Mammary epithelial cell (primary cell): ENCODE measurements around the gene TXNDC2.

ENCODE experiments used
- EZH2 ChIP-seq: IDR thresholded peaks from 2 replicates; pipeline ENCODE4 v1.6.1; 2012; ENCODE audit warnings: low read length, inconsistent platforms, borderline replicate concordance
- TF ChIP-seq, protein P1 (sequence below), 2 donors: IDR thresholded peaks in 1 of 2; conservative IDR thresholded peaks in 1 of 2; 2 replicates each; pipeline ENCODE4 v1.5.1; 2011 to 2012; ENCODE audit warnings: inconsistent platforms in 2 of 2, low read length in 2 of 2, mild to moderate bottlenecking in 2 of 2, control low read depth in 1 of 2, low read depth in 1 of 2; ENCODE audit not compliant: insufficient read depth in 1 of 2; ENCODE audit errors: extremely low read depth in 1 of 2

GRCh38 chr18:9900699-9901098, 14.9 kb downstream of the TXNDC2 start:
- TF ChIP-seq EZH2, result no peak
- TF ChIP-seq, protein P1, sequence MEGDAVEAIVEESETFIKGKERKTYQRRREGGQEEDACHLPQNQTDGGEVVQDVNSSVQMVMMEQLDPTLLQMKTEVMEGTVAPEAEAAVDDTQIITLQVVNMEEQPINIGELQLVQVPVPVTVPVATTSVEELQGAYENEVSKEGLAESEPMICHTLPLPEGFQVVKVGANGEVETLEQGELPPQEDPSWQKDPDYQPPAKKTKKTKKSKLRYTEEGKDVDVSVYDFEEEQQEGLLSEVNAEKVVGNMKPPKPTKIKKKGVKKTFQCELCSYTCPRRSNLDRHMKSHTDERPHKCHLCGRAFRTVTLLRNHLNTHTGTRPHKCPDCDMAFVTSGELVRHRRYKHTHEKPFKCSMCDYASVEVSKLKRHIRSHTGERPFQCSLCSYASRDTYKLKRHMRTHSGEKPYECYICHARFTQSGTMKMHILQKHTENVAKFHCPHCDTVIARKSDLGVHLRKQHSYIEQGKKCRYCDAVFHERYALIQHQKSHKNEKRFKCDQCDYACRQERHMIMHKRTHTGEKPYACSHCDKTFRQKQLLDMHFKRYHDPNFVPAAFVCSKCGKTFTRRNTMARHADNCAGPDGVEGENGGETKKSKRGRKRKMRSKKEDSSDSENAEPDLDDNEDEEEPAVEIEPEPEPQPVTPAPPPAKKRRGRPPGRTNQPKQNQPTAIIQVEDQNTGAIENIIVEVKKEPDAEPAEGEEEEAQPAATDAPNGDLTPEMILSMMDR (conservative IDR thresholded peaks at IDR 0.05 in 1 of 2, IDR thresholded peaks at IDR 0.05 in 1 of 2; ENCODE audit: extremely low read depth in 1 of 2, insufficient read depth in 1 of 2, low read depth in 1 of 2, low read length in 2 of 2), result no peak
